Heart right ventricle (tissue), 16 donors: ENCODE measurements around the gene TIAM1. TPM values are rescaled to one million over a fixed set of nuclear protein-coding genes. Genes with fewer than 3 reads are reported as not detected.

Source experiments
- ATAC-seq, 8 donors: fragments of 200-7000 bp; cut with Tn5 transposase; one replicate each; pipeline ENCODE4 v1.9.1; 2020; ENCODE audit warnings: mild to moderate bottlenecking in 8 of 8, moderate library complexity in 8 of 8, moderate number of reproducible peaks in 1 of 8
- DNase-seq, 2 donors: peaks; one replicate each; pipeline ENCODE4 v3.0.0-alpha.2; 2020
- H3K27ac ChIP-seq, 10 donors: fragments of 200-600 bp; sonication (generic) in 2 of 10; one replicate each; pipeline versions ENCODE4 v1.5.0 to v1.8.0; 2020 to 2022; ENCODE audit warnings: mild to moderate bottlenecking in 3 of 10
- H3K27me3 ChIP-seq, 7 donors: fragments of 200-600 bp; one replicate each; pipeline ENCODE4 v1.8.0; 2021 to 2022; ENCODE audit warnings: mild to moderate bottlenecking in 2 of 7
- H3K36me3 ChIP-seq, 9 donors: fragments of 200-600 bp; sonication (generic) in 1 of 9; one replicate each; pipeline versions ENCODE4 v1.5.0 to v1.8.0; 2020 to 2022; ENCODE audit warnings: mild to moderate bottlenecking in 2 of 9
- H3K4me1 ChIP-seq, 9 donors: fragments of 200-600 bp; sonication (generic) in 1 of 9; one replicate each; pipeline versions ENCODE4 v1.5.0 to v1.8.0; 2020 to 2022; ENCODE audit warnings: mild to moderate bottlenecking in 4 of 9
- H3K4me3 ChIP-seq, 10 donors: fragments of 200-600 bp; sonication (generic) in 2 of 10; one replicate each; pipeline versions ENCODE4 v1.5.0 to v1.8.0; 2020 to 2022; ENCODE audit warnings: mild to moderate bottlenecking in 7 of 10, moderate library complexity in 2 of 10
- H3K9me3 ChIP-seq, 11 donors: fragments of 200-600 bp in 10 of 11; sonication (generic) in 2 of 11; one replicate each; pipeline versions ENCODE4 v1.5.0 to v1.8.0; 2013 to 2022; ENCODE audit warnings: mild to moderate bottlenecking in 2 of 11, control low read depth in 1 of 11, moderate library complexity in 1 of 11
- CTCF ChIP-seq, 9 donors: fragments of 200-600 bp; sonication (generic) in 2 of 9; IDR thresholded peaks; one replicate each; pipeline versions ENCODE4 v1.5.0 to v1.8.0; 2021 to 2022; ENCODE audit warnings: antibody characterized with exemption in 9 of 9, mild to moderate bottlenecking in 5 of 9, moderate library complexity in 1 of 9
- WGBS, 2 donors: extraction: QIAGEN DNeasy Blood & Tissue Kit; methylation state at CpG; one replicate each; pipeline ENCODE4 v1.1.7; 2013; ENCODE audit warnings: inconsistent platforms in 1 of 2; 5-methylcytosine and 5-hydroxymethylcytosine counted together
- intact Hi-C, 10 donors: fragments of 100-400 bp; cut with DNase I; formaldehyde crosslinking; loops; one replicate each; pipeline versions ENCODE4 v1.11.1 to v1.14.2; 2022
- polyA plus RNA-seq, 2 donors: library from polyadenylated mRNA; stranded (reverse); fragments of 200-250 nt; gene quantifications; one replicate each; pipeline ENCODE4 v1.2.3, GENCODE V29; 2013
- total RNA-seq, 10 donors: library from RNA; stranded (reverse); fragmentation: NEBNext Ultra II Directional in 3 of 10; extraction: Animal tissue kit (Norgen Biotek cat#: 25700) in 3 of 10; gene quantifications; one replicate each; pipeline versions ENCODE4 v1.2.1 to v1.2.4, GENCODE V29; 2021 to 2023
- donor health status: Arrhythmogenic right ventricular cardiomyopathy.
- donor health status: ischemic (EF 13 %, LVEDD 7.1; RV severe dilation, severe dysfunction).
- donor health status: healthy with polysubstance abuse.
- donor health status: DM: no; HTN: yes; CAD: no.
- donor health status: DM: no; HTN: no; CAD: no.
- donor health status: ischemic (EF 25% LVEDD 6.9; RV normal size, moderate dysfunction).
- donor health status: ischemic (EF 25% LVEDD 5.7; RV mildly dilated, moderate dysfunction).
- donor health status: healthy.
- donor health status: DM: yes; HTN: yes; CAD: no.
- donor health status: Ischemic cardiomyopathy.
- donor health status: ischemic (EF 35%, LVEDD 5.7; RV mildly dilated, moderate dysfunction).
- donor health status: nonischemic (EF 11% LVEDD 7.7; RV severe dilation, severe dysfunction).
- donor health status: DM: yes; HTN: yes; CAD: no.
- donor health status: PGD.
- donor health status: ischemic (EF 29% LVEDD 5.4; RV normal size, mild dysfunction).
- donor health status: nonischemic (EF 23%, LVEDD 6.1; RV moderate dilation, normal function).

Gene TIAM1
- total and polyA plus RNA-seq, 12 donors = 0.97 to 4.5 (median 2.0) TPM

- no peak for ATAC-seq
- WGBS, 2 donors = 69 to 72% methylated on average over 5 of the region's 5 CpGs
- TF ChIP-seq CTCF (IDR thresholded peaks at IDR 0.05) = no peak
Measured at GRCh38 chr21:31128234-31128633, 215.8 kb downstream of the TIAM1 start.

GRCh38 chr21:31124010-31124409, 220.1 kb downstream of the TIAM1 start:
- ATAC-seq = peak in 5 of 8 donors; percentile 42 to 71 (median 66)
- Histone ChIP-seq H3K36me3 (no peaks in the 10 kb centered on the region), H3K4me3 (no peak overlapping the region), H3K4me1 (peaks cover 0 to 13% (median 4%) of the 10 kb centered on the region in 9 donors), H3K9me3 (no peaks in the 10 kb centered on the region), H3K27ac (peak overlapping the region in 3 of 10 donors; percentile 25 to 37 (median 27)), H3K27me3 (no peaks in the 10 kb centered on the region)
- intact Hi-C loops = no loop called here
- no peak for DNase-seq
- WGBS, 2 donors = 27 to 32% methylated on average over 6 of the region's 6 CpGs
- no peak for TF ChIP-seq CTCF (IDR thresholded peaks at IDR 0.05)

More at GRCh38 chr21:31128234-31128633, 215.8 kb downstream of the TIAM1 start:
- no peak for DNase-seq
- H3K4me3 ChIP-seq = no peak overlapping the region
- no peak overlapping the region for H3K27ac ChIP-seq
- H3K27me3 ChIP-seq = no peaks in the 10 kb centered on the region
- intact Hi-C loops = no loop called here
- H3K9me3 ChIP-seq = no peaks in the 10 kb centered on the region
- H3K36me3 ChIP-seq = no peaks in the 10 kb centered on the region
- H3K4me1 ChIP-seq = peaks cover 0 to 19% (median 4%) of the 10 kb centered on the region in 9 donors

- ATAC-seq (no peak), DNase-seq (no peak)
- H3K9me3 ChIP-seq = no peaks in the 10 kb centered on the region
- intact Hi-C loops = no loop called here
- 95 to 96% methylated on average over 6 of the region's 6 CpGs for WGBS, 2 donors
- peaks cover 0 to 21% (median 0%) of the 10 kb centered on the region in 7 donors for H3K27me3 ChIP-seq
- H3K36me3 ChIP-seq = no peaks in the 10 kb centered on the region
- TF ChIP-seq CTCF (IDR thresholded peaks at IDR 0.05) = no peak
- no peak overlapping the region for H3K27ac ChIP-seq
- no peak overlapping the region for H3K4me3 ChIP-seq
- H3K4me1 ChIP-seq = peaks cover 0 to 25% (median 4%) of the 10 kb centered on the region in 9 donors
Measured at GRCh38 chr21:31119199-31119598, 224.9 kb downstream of the TIAM1 start.

GRCh38 chr21:31117128-31117916, 226.7 kb downstream of the TIAM1 start:
- H3K27ac ChIP-seq = peak overlapping the region in 1 of 10 donors; percentile 31
- ATAC-seq = no peak
- H3K4me1 ChIP-seq = peaks cover 0 to 17% (median 0%) of the 10 kb centered on the region in 9 donors
- DNase-seq = no peak
- intact Hi-C loops = no loop called here
- H3K27me3 ChIP-seq = peaks cover 0 to 21% (median 0%) of the 10 kb centered on the region in 7 donors
- no peak overlapping the region for H3K4me3 ChIP-seq
- H3K9me3 ChIP-seq = no peaks in the 10 kb centered on the region
- H3K36me3 ChIP-seq = no peaks in the 10 kb centered on the region
- no peak for TF ChIP-seq CTCF (IDR thresholded peaks at IDR 0.05)
- 74 to 76% methylated on average over 9 of the region's 9 CpGs for WGBS, 2 donors
